Gastrocnemius medialis (tissue), 4 donors: ENCODE data around the gene PDS5A.

ENCODE experiments used
- CTCF ChIP-seq, 5 experiments: fragments of 450-650 bp in 3 of 5; fragments of 200-600 bp in 2 of 5; sonication (generic) in 2 of 5; IDR thresholded peaks in 4 of 5; conservative IDR thresholded peaks in 1 of 5; 1 replicate in 4 of 5; 2 replicates in 1 of 5; pipeline ENCODE4 v1.5.1; 2016 to 2019; ENCODE audit warnings: antibody characterized with exemption in 5 of 5, mild to moderate bottlenecking in 3 of 5, moderate library complexity in 3 of 5
- POLR2A ChIP-seq, 2 donors: fragments of 450-650 bp; IDR thresholded peaks; one replicate each; pipeline ENCODE4 v1.6.1; 2017; ENCODE audit warnings: antibody characterized with exemption in 2 of 2, mild to moderate bottlenecking in 2 of 2, moderate library complexity in 2 of 2

GRCh38 chr4:39976945-39977488, 694 bp downstream of the PDS5A start:
- TF ChIP-seq CTCF (IDR thresholded peaks at IDR 0.05 in 4 of 5, conservative IDR thresholded peaks at IDR 0.05 in 1 of 5) = no peak
- no peak for TF ChIP-seq POLR2A (IDR thresholded peaks at IDR 0.05)
